SHP77 (cell line): ENCODE results near the gene PROZ.

Source experiments
- DNase-seq, 2 experiments: peaks; one replicate each; lab custom pipeline; 2025; lab: John Stamatoyannopoulos, UW

Gene PROZ

GRCh38 chr13:113119822-113120189, 38.6 kb upstream of the PROZ start:
- no peak for DNase-seq

DNA sequence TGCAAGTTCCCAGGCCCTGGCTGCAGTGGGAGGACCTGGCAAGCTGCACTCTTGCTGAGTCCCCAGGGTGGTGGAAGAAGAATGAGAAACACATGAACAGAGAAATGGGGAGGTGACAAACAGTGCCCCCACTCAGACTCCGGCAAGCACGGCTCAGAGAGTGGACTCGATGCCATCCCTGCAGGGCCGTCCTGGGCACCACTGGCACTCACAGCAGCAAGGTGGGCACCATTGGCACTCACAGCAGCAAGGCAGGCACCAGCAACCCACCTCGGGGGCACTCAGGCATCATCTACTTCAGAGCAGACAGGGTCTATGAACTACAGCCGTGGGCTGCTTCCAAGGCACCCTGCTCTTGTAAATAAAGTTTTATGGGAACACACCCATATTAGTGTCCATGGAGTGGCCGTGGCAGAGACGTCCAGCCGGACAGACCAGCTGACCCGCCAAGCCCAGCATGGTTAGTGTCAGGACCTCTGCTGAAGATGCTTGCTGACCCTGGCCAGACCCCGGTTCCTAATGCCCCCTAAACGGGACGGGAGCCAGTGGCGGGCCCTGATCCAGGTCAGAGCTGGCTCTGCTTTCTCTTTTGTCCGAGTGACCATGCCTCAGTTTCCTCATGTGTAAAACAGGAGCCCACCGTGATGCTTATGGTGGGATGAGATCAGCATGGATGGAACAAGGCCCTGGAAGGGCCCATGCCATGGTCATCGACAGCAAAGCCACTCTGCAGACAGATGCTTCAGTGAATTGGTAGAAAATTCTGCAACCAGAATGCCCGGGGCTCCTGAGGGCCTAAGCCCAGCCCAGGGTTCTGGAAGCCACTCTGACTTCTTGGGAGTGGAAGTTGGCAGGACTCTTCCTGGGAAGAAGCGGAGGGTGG, 37.9 kb upstream of the PROZ start:
- DNase-seq, result no peak

DNA sequence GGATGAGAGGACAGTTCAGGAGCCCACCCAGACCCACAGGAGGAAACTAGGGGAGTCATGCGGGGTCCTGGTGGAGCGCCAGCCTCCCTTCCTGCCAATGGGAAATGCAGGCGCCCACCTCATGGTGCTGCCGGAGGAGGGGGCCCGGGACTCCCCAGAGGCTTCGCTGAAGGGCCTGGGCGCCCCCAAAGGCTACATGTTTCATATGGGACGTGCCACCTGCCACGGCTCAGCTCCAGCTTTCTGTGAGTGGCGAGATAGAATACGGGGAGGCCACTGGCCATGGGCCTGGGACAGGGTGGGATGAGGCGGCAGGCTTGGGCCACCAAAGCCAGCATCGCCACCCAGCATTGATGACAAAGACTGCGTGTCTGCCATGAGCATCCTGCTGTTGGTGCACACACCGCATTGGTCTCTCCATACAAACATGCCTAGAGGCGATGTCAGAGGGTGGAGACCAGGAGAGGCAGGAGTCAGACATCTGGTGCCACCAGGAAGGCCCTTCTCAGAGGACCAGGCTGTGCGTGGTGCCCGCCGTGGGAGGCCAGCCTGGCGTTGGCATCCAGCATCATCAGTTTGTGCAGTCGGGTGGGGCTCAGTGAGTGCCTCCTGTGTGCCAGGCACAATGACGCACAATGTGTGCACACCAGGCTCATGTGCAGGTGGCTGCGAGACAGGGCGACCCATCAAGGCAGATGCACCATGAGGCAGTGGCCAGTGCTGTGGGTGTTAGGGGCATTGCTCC, 37.1 kb upstream of the PROZ start:
- DNase-seq, result no peak

DNA sequence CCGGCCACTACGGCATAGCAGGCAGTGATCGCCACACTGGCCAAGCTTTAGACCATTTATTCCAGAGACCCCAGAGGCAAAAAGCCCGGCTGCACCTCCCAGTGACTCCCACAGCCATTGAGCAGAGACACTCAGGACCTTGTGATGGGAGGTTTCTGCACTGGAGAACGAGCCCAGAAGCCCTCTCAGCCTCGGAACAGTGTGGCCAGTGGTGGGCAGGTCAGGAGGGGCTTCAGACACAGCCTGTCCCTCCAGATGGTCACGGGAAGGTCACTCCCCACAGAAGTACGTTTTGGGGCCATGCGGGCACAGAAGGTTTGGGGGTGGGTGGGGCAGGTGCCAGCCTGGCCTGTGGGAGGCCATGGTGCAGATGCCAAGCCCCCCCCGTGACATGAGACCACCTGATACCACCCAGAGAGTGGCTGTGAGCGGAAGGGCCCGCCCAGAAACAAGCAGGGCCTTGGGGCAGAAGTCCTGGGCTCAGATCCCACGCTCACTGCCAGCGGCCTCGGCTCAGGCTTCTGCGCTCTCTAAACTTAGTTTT, 36.4 kb upstream of the PROZ start:
- DNase-seq, result no peak

GRCh38 chr13:113122550-113123225, 35.8 kb upstream of the PROZ start, which contains the start of gene F10:
F10 (plus strand) TSS chr13:113122799; CDS start chr13:113122856, 57 bp downstream.
- DNase-seq, result no peak

- DNase-seq, result peak in 1 of 2 experiments; percentile 16
Observed at GRCh38 chr13:113123226-113124201, 34.9 kb upstream of the PROZ start.

DNA sequence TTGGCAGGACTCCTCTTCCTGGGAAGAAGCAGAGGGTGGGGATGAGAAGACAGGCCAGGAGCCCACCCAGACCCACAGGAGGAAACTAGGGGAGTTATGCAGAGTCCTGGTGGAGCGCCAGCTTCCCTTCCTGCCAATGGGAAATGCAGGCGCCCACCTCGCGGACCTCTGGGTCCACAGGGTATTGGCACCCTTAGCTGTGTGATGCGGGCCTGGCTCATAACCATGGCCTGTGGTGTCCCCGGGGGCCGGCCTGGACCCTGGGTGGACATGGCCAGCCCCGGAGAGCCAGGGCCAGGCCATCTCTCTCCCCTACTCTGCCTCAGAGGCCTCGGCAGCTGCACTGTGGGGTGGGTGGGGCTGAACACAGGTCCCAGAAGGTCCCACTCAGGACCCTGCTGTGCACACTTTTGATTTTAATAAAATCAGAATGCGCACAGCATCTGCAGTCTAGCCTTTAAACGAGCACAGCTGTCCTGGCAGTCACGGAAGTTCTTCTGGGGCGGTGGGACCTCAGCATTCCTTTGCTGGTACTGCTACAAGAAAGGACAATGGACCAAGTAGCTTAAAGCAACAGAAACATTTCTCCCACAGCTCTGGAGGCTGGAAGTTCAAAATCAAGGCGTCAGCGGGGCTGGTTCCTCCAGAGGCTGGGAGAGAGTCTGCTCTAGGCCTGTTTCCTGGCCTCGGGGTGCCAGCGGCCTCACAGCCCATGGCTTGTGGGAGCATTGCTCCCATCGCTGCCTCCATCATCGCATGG, 34.1 kb upstream of the PROZ start:
- DNase-seq, result no peak

- DNase-seq, result no peak
Observed at GRCh38 chr13:113125506-113126264, 32.8 kb upstream of the PROZ start.

GRCh38 chr13:113126265-113127150, 31.9 kb upstream of the PROZ start:
- no peak for DNase-seq

GRCh38 chr13:113129480-113129879, 29.0 kb upstream of the PROZ start:
- DNase-seq, result no peak

GRCh38 chr13:113129921-113130750, 28.3 kb upstream of the PROZ start:
- DNase-seq, result no peak

- DNase-seq, result no peak
Observed at GRCh38 chr13:113135281-113135760, 23.1 kb upstream of the PROZ start.

DNA sequence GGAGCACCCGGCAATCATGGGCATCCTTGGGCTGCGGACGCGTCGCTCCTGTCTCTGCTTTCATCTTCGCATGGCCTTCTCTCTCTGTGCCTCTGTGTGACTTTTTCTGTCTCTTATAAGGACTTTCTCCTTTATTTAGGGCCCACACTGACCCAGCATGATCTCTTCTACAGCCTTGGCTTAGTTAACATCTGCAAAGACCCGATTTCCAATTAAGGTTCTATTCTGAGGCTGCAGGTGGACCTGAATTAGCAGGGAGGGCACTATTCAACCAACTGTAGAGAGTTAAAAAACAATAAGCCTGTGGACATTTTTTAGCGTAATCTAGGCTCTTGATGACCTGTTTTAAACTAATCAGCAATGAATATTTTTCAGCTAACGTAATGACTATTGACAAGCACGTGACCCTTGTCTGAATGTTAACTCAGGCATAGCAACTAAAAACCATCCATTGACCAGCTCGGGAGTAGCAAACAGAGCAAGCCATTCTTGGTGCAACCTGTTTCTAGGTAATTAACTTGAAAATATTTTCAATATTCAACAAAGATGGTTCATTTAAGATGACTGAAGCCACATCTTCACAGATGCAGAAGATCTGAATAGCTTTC, 20.7 kb upstream of the PROZ start:
- no peak for DNase-seq

DNA sequence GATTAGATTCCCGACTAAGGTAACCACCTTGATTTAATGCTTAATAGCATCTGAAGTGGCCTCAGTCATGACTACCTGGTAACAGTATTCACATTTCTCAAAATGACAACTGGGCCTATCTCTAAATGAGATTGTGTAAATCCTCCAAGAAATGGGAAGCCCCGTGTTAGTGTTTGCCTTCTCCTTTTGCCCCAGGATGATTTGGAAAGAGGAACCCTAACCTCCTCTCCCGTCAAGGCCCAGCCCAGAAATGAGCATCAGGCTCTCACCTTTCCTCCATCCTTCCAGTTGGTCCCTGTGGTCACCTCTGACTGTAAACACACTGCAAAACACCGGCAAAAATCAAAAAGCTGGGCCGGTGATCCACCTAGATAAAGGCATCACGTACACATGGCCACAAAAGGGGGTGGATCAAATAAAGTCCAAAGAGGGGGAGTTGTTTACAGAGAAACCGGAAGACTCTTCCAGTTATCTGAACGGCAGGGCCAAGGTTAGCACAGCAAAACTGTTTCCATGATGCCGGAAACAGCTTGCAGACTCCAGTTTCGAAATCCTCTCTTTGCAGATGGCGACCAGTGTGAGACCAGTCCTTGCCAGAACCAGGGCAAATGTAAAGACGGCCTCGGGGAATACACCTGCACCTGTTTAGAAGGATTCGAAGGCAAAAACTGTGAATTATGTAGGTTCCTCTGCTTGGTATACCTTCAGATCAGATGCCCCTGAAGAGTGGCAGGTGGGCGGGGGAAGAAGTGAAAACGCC, 19.5 kb upstream of the PROZ start:
- DNase-seq, result peak in 1 of 2 experiments; percentile 45

GRCh38 chr13:113139577-113139976, 18.9 kb upstream of the PROZ start:
- no peak for DNase-seq
